ENCODE measurements around the gene METTL22.

METTL22 gene

DNA sequence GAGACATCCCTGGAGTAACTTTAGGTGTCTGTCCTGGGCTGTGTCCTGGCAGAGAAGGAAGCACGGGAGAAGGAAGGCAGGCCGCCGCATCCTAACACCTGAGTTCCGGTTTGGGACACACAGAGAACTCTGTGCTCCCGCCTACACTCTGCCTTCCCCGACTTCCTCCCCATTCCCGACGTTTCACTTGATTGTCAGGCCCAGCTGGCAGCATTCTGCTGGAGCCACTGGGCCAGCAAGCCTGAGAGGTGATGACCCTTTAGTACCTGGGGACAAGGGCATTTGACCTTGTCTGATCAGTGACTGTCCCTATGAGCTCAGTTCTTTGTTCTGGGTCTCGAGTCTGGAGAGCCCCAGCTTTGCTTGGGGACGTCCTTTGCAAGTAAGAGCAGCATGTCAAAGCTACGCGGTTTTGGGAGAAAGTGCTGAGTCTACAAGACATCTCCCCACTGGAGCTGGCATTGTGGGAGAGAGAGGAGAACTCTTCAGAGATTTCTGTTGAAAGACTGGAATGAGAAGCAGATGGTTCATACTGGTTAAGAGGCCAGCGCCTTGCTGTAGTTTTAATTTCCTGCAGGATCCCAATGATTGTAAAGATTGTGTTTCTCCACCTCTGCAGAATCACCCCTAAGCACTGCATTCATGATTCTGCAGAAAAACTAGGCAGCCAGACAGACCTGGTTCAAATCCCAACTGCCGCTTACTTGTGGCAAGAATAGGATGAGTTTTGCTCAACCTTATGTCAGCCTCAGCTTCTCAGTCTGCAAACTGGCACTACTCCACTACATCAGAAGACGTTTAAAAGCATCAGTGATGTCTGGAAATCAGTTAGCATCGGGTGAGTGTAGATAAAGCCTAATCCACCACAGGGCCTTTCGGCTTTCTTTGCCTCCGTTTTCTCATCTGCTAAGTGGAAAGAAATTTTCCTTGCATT lies 73.6 kb downstream of the METTL22 start:
- Histone ChIP-seq H2AFZ (ENCODE audit: low read length) (no peak overlapping the region), H4K20me1 (ENCODE audit: insufficient read depth, low read length, poor library complexity, severe bottlenecking) (no peaks in the 10 kb centered on the region), H3K79me2 (ENCODE audit: insufficient read depth, low read length) (no peaks in the 10 kb centered on the region), H3K4me1 (ENCODE audit: insufficient read depth, low read length, poor library complexity, severe bottlenecking) (no peaks in the 10 kb centered on the region), H3K9ac (ENCODE audit: low read depth, low read length, poor library complexity, severe bottlenecking) (no peak overlapping the region), H3K9me3 (ENCODE audit: insufficient read depth, low read depth, low read length) (no peaks in the 10 kb centered on the region), H3K27me3 (ENCODE audit: insufficient read depth, low read length, poor library complexity, severe bottlenecking) (no peaks in the 10 kb centered on the region), H3F3A (ENCODE audit: low read depth) (no peaks in the 10 kb centered on the region), H3K4me2 (ENCODE audit: low read depth, low read length, poor library complexity, severe bottlenecking) (no peak overlapping the region), H3K4me3 (ENCODE audit: low read length, poor library complexity, severe bottlenecking) (no peak overlapping the region), H3K36me3 (ENCODE audit: insufficient read depth, low read length) (no peaks in the 10 kb centered on the region), H3K9me2 (replicated peaks; ENCODE audit: low read depth, low read length) (no peaks in the 10 kb centered on the region)
- TF ChIP-seq, protein P1, sequence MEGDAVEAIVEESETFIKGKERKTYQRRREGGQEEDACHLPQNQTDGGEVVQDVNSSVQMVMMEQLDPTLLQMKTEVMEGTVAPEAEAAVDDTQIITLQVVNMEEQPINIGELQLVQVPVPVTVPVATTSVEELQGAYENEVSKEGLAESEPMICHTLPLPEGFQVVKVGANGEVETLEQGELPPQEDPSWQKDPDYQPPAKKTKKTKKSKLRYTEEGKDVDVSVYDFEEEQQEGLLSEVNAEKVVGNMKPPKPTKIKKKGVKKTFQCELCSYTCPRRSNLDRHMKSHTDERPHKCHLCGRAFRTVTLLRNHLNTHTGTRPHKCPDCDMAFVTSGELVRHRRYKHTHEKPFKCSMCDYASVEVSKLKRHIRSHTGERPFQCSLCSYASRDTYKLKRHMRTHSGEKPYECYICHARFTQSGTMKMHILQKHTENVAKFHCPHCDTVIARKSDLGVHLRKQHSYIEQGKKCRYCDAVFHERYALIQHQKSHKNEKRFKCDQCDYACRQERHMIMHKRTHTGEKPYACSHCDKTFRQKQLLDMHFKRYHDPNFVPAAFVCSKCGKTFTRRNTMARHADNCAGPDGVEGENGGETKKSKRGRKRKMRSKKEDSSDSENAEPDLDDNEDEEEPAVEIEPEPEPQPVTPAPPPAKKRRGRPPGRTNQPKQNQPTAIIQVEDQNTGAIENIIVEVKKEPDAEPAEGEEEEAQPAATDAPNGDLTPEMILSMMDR (conservative IDR thresholded peaks at IDR 0.05; ENCODE audit: low read length) = no peak
- no peak for TF ChIP-seq EZH2phosphoT487 (IDR thresholded peaks at IDR 0.05; ENCODE audit: borderline replicate concordance)

DNA sequence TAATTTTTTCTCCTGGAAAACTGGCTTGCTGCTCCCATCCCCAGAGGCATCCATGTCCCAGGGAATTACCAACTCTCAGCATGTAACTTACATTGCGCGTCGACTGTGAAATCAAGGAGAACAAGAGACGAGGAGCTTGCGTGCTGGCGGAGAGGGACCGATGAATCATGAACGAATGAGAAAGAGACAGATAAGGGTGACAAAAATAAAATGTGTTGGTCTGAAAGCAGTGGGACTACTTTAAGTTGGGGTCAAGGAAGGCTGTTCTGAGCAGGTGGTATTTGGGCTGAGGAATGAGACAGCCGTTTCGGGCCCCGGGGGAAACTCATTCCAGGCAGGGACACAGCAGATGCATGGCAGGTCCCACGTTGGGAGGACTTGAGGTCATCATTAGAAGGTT lies 75.4 kb downstream of the METTL22 start:
- Histone ChIP-seq H4K20me1 (ENCODE audit: insufficient read depth, low read length, poor library complexity, severe bottlenecking) (no peaks in the 10 kb centered on the region), H3K4me1 (ENCODE audit: insufficient read depth, low read length, poor library complexity, severe bottlenecking) (no peaks in the 10 kb centered on the region), H3F3A (ENCODE audit: low read depth) (no peaks in the 10 kb centered on the region), H3K9ac (ENCODE audit: low read depth, low read length, poor library complexity, severe bottlenecking) (no peak overlapping the region), H3K36me3 (ENCODE audit: insufficient read depth, low read length) (no peaks in the 10 kb centered on the region), H3K27me3 (ENCODE audit: insufficient read depth, low read length, poor library complexity, severe bottlenecking) (no peaks in the 10 kb centered on the region), H3K9me3 (ENCODE audit: insufficient read depth, low read depth, low read length) (no peaks in the 10 kb centered on the region), H3K4me2 (ENCODE audit: low read depth, low read length, poor library complexity, severe bottlenecking) (no peak overlapping the region), H3K4me3 (ENCODE audit: low read length, poor library complexity, severe bottlenecking) (no peak overlapping the region), H2AFZ (ENCODE audit: low read length) (no peak overlapping the region), H3K79me2 (ENCODE audit: insufficient read depth, low read length) (no peaks in the 10 kb centered on the region), H3K9me2 (replicated peaks; ENCODE audit: low read depth, low read length) (no peaks in the 10 kb centered on the region)
- TF ChIP-seq, protein P1 (conservative IDR thresholded peaks at IDR 0.05; ENCODE audit: low read length) = no peak
- TF ChIP-seq EZH2phosphoT487 (IDR thresholded peaks at IDR 0.05; ENCODE audit: borderline replicate concordance) = no peak

DNA sequence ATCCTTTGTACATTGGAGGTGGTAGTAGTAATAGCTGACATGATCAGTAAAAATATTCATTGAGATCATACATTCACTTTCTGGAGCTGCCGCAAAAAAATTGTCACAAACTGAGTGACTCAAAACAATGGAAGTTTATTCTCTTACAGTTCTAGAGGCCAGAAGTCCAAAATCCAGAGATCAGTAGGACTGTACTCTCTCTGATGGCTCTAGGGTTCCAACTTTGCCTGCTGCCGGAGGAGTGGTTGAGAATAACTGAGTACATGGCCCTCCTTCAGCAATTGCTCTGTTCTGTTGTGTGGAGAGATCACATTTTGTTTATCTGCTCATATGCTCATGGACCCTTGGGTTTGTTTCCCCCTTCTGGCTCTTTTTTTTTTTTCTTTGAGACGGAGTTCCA lies 76.5 kb downstream of the METTL22 start:
- H3K79me2 ChIP-seq (ENCODE audit: insufficient read depth, low read length) = no peaks in the 10 kb centered on the region
- no peaks in the 10 kb centered on the region for H3K4me1 ChIP-seq (ENCODE audit: insufficient read depth, low read length, poor library complexity, severe bottlenecking)
- no peaks in the 10 kb centered on the region for H3K36me3 ChIP-seq (ENCODE audit: insufficient read depth, low read length)
- no peaks in the 10 kb centered on the region for H4K20me1 ChIP-seq (ENCODE audit: insufficient read depth, low read length, poor library complexity, severe bottlenecking)
- H3K4me2 ChIP-seq (ENCODE audit: low read depth, low read length, poor library complexity, severe bottlenecking) = no peak overlapping the region
- H3F3A ChIP-seq (ENCODE audit: low read depth) = no peaks in the 10 kb centered on the region
- no peak overlapping the region for H2AFZ ChIP-seq (ENCODE audit: low read length)
- no peak for TF ChIP-seq EZH2phosphoT487 (IDR thresholded peaks at IDR 0.05; ENCODE audit: borderline replicate concordance)
- TF ChIP-seq, protein P1 (conservative IDR thresholded peaks at IDR 0.05; ENCODE audit: low read length) = no peak
- no peaks in the 10 kb centered on the region for H3K9me2 ChIP-seq (replicated peaks; ENCODE audit: low read depth, low read length)
- H3K27me3 ChIP-seq (ENCODE audit: insufficient read depth, low read length, poor library complexity, severe bottlenecking) = no peaks in the 10 kb centered on the region
- H3K9ac ChIP-seq (ENCODE audit: low read depth, low read length, poor library complexity, severe bottlenecking) = no peak overlapping the region
- H3K4me3 ChIP-seq (ENCODE audit: low read length, poor library complexity, severe bottlenecking) = no peak overlapping the region
- H3K9me3 ChIP-seq (ENCODE audit: insufficient read depth, low read depth, low read length) = no peaks in the 10 kb centered on the region

Data from Loucy (cell line).